B cell (primary cell): ENCODE measurements around the gene TMEM138. TPM values are rescaled to one million over a fixed set of nuclear protein-coding genes. Genes with fewer than 3 reads are reported as not detected.
A peak's percentile ranks its signal among the peaks of the same experiment; 100 is the strongest.

Experiments
- ATAC-seq: fragments of 200-7000 bp; cut with Tn5 transposase; one replicate; pipeline ENCODE4 v1.10.0; 2021; ENCODE audit warnings: low read depth, mild to moderate bottlenecking, moderate number of reproducible peaks, moderate library complexity
- CTCF ChIA-PET: fragments of 350-600 bp; sonication (Branson Sonifier 250); formaldehyde crosslinking; loops from one replicate; lab custom pipeline; 2021; ENCODE audit warnings: antibody characterized with exemption, inconsistent platforms; lab: Charles Lee
- POLR2A ChIA-PET: fragments of 350-600 bp; sonication (Branson Sonifier 250); formaldehyde crosslinking; loops from one replicate; lab custom pipeline; 2021; ENCODE audit warnings: antibody characterized with exemption; lab: Charles Lee
- DNase-seq: peaks from one replicate; pipeline ENCODE4 v3.0.0; 2013
- H2AFZ ChIP-seq: 2 replicates; pipeline ENCODE4 v1.6.1; 2012; ENCODE audit warnings: mild to moderate bottlenecking, low read depth, low read length; ENCODE audit not compliant: insufficient read depth, poor library complexity, severe bottlenecking
- H3K27ac ChIP-seq, 2 donors: 1 replicate in 1 of 2; 2 replicates in 1 of 2; pipeline ENCODE4 v1.5.1; 2012 to 2013; ENCODE audit warnings: low read length in 2 of 2, mild to moderate bottlenecking in 2 of 2, moderate library complexity in 1 of 2
- H3K27me3 ChIP-seq, 4 experiments: fragments of 200-600 bp in 1 of 4; sonication (generic) in 1 of 4; replicated peaks in 1 of 4; 1 replicate in 2 of 4; 2 replicates in 2 of 4; pipeline versions ENCODE4 v1.6.1 to v1.7.0; 2013 to 2016; ENCODE audit warnings: low read length in 3 of 4, mild to moderate bottlenecking in 2 of 4, mixed read lengths in 1 of 4, moderate library complexity in 1 of 4; ENCODE audit not compliant: insufficient read depth in 4 of 4, control insufficient read depth in 3 of 4; ENCODE audit errors: control extremely low read depth in 1 of 4
- H3K36me3 ChIP-seq, 2 experiments: replicated peaks in 1 of 2; 1 replicate in 1 of 2; 2 replicates in 1 of 2; pipeline versions ENCODE4 v1.6.1 to v1.7.1; 2013; ENCODE audit warnings: low read length in 1 of 2; ENCODE audit not compliant: insufficient read depth in 2 of 2, control insufficient read depth in 1 of 2; ENCODE audit errors: control extremely low read depth in 1 of 2, extremely low read depth in 1 of 2
- H3K4me1 ChIP-seq, 2 donors: fragments of 200-600 bp in 1 of 2; sonication (generic) in 1 of 2; 1 replicate in 1 of 2; 2 replicates in 1 of 2; pipeline versions ENCODE4 v1.5.1 to v1.6.1; 2013 to 2017; ENCODE audit warnings: low read length in 2 of 2; ENCODE audit not compliant: control insufficient read depth in 2 of 2, insufficient read depth in 2 of 2
- H3K4me2 ChIP-seq: replicated peaks from 2 replicates; pipeline ENCODE3; 2012; ENCODE audit warnings: mild to moderate bottlenecking, low read depth, low read length; ENCODE audit not compliant: poor library complexity, severe bottlenecking
- H3K4me3 ChIP-seq, 5 experiments: fragments of 200-600 bp in 1 of 5; sonication (generic) in 1 of 5; 1 replicate in 3 of 5; 2 replicates in 2 of 5; pipeline versions ENCODE4 v1.5.1 to v1.7.0; 2011 to 2016; ENCODE audit warnings: low read length in 4 of 5, mild to moderate bottlenecking in 4 of 5, low read depth in 2 of 5, control low read depth in 1 of 5, moderate library complexity in 1 of 5; ENCODE audit not compliant: insufficient read depth in 1 of 5; ENCODE audit errors: control extremely low read depth in 1 of 5, extremely low read depth in 1 of 5
- H3K79me2 ChIP-seq: fragments of 200-600 bp; sonication (generic); one replicate; pipeline ENCODE4 v1.6.0; 2016; ENCODE audit warnings: low read length; ENCODE audit not compliant: control insufficient read depth, insufficient read depth
- H3K9ac ChIP-seq: fragments of 200-600 bp; sonication (generic); 2 replicates; pipeline ENCODE4 v1.6.1; 2017; ENCODE audit warnings: mild to moderate bottlenecking, low read length, moderate library complexity
- H3K9me3 ChIP-seq, 3 donors: one replicate each; pipeline versions ENCODE4 v1.6.1 to v1.7.1; 2013; ENCODE audit warnings: low read length in 2 of 3; ENCODE audit not compliant: control insufficient read depth in 2 of 3, insufficient read depth in 1 of 3; ENCODE audit errors: control extremely low read depth in 1 of 3
- H4K20me1 ChIP-seq: 2 replicates; pipeline ENCODE4 v1.6.0; 2012; ENCODE audit warnings: mild to moderate bottlenecking, low read length; ENCODE audit not compliant: insufficient read depth, control insufficient read depth, poor library complexity, severe bottlenecking
- H3K27ac Mint-ChIP-seq: one replicate; pipeline ENCODE4 v1.8.0; 2021; ENCODE audit warnings: mixed read lengths
- H3K27me3 Mint-ChIP-seq: one replicate; pipeline ENCODE4 v1.8.0; 2021; ENCODE audit warnings: mixed read lengths
- H3K4me1 Mint-ChIP-seq: one replicate; pipeline ENCODE4 v1.8.0; 2021; ENCODE audit warnings: mixed read lengths
- H3K4me3 Mint-ChIP-seq: one replicate; pipeline ENCODE4 v1.8.0; 2021; ENCODE audit warnings: mixed read lengths
- H3K9me3 Mint-ChIP-seq: one replicate; pipeline ENCODE4 v1.8.0; 2022; ENCODE audit warnings: mixed read lengths; ENCODE audit not compliant: insufficient read depth
- EZH2 ChIP-seq: IDR thresholded peaks from 2 replicates; pipeline ENCODE4 v1.6.1; 2012; ENCODE audit warnings: borderline replicate concordance, low read depth, mild to moderate bottlenecking, moderate library complexity, low read length; ENCODE audit not compliant: insufficient read depth, poor library complexity, severe bottlenecking
- WGBS: methylation state at CpG from one replicate; pipeline ENCODE4 v1.1.5; 2013; ENCODE audit warnings: missing lambda C conversion rate; ENCODE audit not compliant: insufficient coverage; 5-methylcytosine and 5-hydroxymethylcytosine counted together
- intact Hi-C: fragments of 100-400 bp; cut with micrococcal nuclease; formaldehyde crosslinking; loops from one replicate; pipeline ENCODE4 v1.10.0; 2022
- polyA plus RNA-seq: library from polyadenylated mRNA; depleted of rRNA; stranded (reverse); fragments of >200 nt; gene quantifications from 2 replicates; pipeline ENCODE4 v1.2.3, GENCODE V29; 2012
- total RNA-seq, 2 donors: library from RNA; stranded (reverse); fragments of 120-200 nt in 1 of 2; gene quantifications; 1 replicate in 1 of 2; 2 replicates in 1 of 2; pipeline versions ENCODE4 v1.2.3 to v1.2.4, GENCODE V29; 2013 to 2022
- TF ChIP-seq, protein P1 (sequence below): fragments of 200-600 bp; IDR thresholded peaks from one replicate; pipeline ENCODE4 v1.8.0; 2022; ENCODE audit warnings: antibody characterized with exemption, mild to moderate bottlenecking

The TMEM138 gene
- total and polyA plus RNA-seq, 2 donors (not counting 1 experiment from before 2014, with no cell fraction given): 66.6 to 84.3 TPM

GRCh38 chr11:61361237-61361740, 885 bp upstream of the TMEM138 start:
- DNase-seq (no peak), ATAC-seq (no peak)
- peak overlapping the region; percentile 86 for H3K4me2 ChIP-seq
- intact Hi-C loops: no loop called here
- H3K9me3 ChIP-seq: no peaks in the 10 kb centered on the region
- H3K27me3 Mint-ChIP-seq: no peaks in the 10 kb centered on the region
- peaks cover 64% of the 10 kb centered on the region for H3K79me2 ChIP-seq
- peaks cover 0 to 20% of the 10 kb centered on the region in 2 experiments for H3K36me3 ChIP-seq
- peak overlapping the region; percentile 97 for H2AFZ ChIP-seq
- H3K27me3 ChIP-seq: no peaks in the 10 kb centered on the region
- peak overlapping the region; percentile 98 for H3K27ac Mint-ChIP-seq
- H4K20me1 ChIP-seq: peaks cover 13% of the 10 kb centered on the region
- H3K27ac ChIP-seq: peak overlapping the region; percentile 93
- H3K4me1 ChIP-seq: peaks cover 50 to 56% of the 10 kb centered on the region in 2 donors
- ChIA-PET CTCF (interaction anchor here (1.2 to 20.9 kb wide), 7 partner anchors 7 to 446 kb away, joined by 3 to 436 read pairs (median 6); partner anchors contain the start of genes DDB1, TKFC and TMEM216), POLR2A (interaction anchor here (0.9 to 3.2 kb wide), 10 partner anchors 10 to 88 kb away, joined by 3 to 24 read pairs (median 8); partner anchors contain the start of genes CPSF7, DDB1, SDHAF2 and TKFC)
- WGBS: 6% methylated on average over 20 of the region's 22 CpGs
- TF ChIP-seq EZH2: no peak
- peak overlapping the region; percentile 86 to 99 (median 91) for H3K4me3 ChIP-seq
- H3K4me3 Mint-ChIP-seq: peak overlapping the region; percentile 99
- peaks cover 59% of the 10 kb centered on the region for H3K4me1 Mint-ChIP-seq
- no peaks in the 10 kb centered on the region for H3K9me3 Mint-ChIP-seq
- H3K9ac ChIP-seq: peak overlapping the region; percentile 95

DNA sequence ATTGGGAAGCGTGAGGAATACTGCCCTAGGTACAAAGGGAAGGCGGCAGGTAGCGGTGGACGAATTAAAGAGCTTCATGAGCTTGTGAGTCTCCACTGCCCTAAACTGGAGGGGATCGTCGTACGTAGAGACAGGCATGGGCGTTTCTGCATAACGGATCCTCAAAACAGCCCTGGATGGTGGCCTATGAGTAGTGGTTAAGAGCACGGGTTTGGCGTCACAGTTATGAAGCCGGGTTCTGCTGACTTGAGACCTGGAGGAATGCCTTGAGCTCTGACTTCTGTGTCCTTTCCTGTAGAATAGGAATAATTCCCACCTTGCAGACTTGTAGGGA, 335 bp downstream of the TMEM138 start:
- ATAC-seq (no peak), DNase-seq (no peak)
- ChIA-PET POLR2A (interaction anchor here (0.8 to 3.2 kb wide), 12 partner anchors 8 to 67 kb away, joined by 3 to 24 read pairs (median 8); partner anchors contain the start of genes CPSF7, DDB1, SDHAF2 and TKFC), CTCF (interaction anchor here (0.9 to 20.9 kb wide), 6 partner anchors 9 to 73 kb away, joined by 3 to 436 read pairs (median 16); partner anchors contain the start of genes DDB1, TKFC and TMEM216)
- no peaks in the 10 kb centered on the region for H3K27me3 Mint-ChIP-seq
- no peaks in the 10 kb centered on the region for H3K9me3 ChIP-seq
- H3K27me3 ChIP-seq: no peaks in the 10 kb centered on the region
- H3K9me3 Mint-ChIP-seq: no peaks in the 10 kb centered on the region
- H3K36me3 ChIP-seq: peaks cover 0 to 30% of the 10 kb centered on the region in 2 experiments
- peaks cover 64% of the 10 kb centered on the region for H3K79me2 ChIP-seq
- peak overlapping the region; percentile 86 for H3K4me2 ChIP-seq
- peak overlapping the region; percentile 86 to 99 (median 97) for H3K4me3 ChIP-seq
- H3K4me1 Mint-ChIP-seq: peaks cover 47% of the 10 kb centered on the region
- H3K4me3 Mint-ChIP-seq: peak overlapping the region; percentile 99
- H2AFZ ChIP-seq: peak overlapping the region; percentile 97
- peak overlapping the region; percentile 95 for H3K9ac ChIP-seq
- H4K20me1 ChIP-seq: peaks cover 13% of the 10 kb centered on the region
- intact Hi-C loops: loop anchor here (1.0 kb wide), 2 partner anchors 26 to 68 kb away; partner anchors contain the start of gene SDHAF2
- WGBS: 2% methylated on average over 12 of the region's 12 CpGs
- TF ChIP-seq, protein P1, sequence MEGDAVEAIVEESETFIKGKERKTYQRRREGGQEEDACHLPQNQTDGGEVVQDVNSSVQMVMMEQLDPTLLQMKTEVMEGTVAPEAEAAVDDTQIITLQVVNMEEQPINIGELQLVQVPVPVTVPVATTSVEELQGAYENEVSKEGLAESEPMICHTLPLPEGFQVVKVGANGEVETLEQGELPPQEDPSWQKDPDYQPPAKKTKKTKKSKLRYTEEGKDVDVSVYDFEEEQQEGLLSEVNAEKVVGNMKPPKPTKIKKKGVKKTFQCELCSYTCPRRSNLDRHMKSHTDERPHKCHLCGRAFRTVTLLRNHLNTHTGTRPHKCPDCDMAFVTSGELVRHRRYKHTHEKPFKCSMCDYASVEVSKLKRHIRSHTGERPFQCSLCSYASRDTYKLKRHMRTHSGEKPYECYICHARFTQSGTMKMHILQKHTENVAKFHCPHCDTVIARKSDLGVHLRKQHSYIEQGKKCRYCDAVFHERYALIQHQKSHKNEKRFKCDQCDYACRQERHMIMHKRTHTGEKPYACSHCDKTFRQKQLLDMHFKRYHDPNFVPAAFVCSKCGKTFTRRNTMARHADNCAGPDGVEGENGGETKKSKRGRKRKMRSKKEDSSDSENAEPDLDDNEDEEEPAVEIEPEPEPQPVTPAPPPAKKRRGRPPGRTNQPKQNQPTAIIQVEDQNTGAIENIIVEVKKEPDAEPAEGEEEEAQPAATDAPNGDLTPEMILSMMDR: no peak
- TF ChIP-seq EZH2: no peak
- peak overlapping the region; percentile 93 for H3K27ac ChIP-seq
- H3K4me1 ChIP-seq: peaks cover 41 to 44% of the 10 kb centered on the region in 2 donors
- peak overlapping the region; percentile 98 for H3K27ac Mint-ChIP-seq
